ENCODE measurements around the gene MYORG. TPM values are rescaled to one million over a fixed set of nuclear protein-coding genes. Genes with fewer than 3 reads are reported as not detected.

The MYORG gene
- total RNA-seq, 1 experiment from 2014 or later: 5.6 TPM

DNA sequence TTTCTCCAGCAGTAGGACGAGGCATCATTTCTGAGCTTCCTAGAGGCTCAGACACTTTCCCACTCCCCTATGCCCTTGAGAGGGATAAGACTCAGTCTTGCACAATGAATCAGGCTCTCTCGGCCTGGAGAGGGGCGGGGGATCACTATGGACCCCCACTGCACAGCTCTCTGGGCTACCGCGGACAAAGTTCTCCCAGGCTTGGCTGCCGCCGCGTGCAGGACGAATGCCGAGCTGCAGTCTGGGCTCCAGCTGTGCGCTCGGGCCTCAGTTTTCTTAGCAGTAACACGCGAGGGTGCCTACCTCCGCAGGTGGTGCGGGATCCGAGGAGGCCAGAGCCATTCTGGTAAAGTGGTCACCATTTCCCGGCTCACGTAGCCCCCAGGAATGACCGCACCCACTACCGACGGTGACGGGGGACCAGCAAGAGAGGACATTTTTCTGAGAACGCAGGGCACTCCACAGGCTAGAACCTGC is 3.4 kb upstream of the MYORG start:
- H2AFZ ChIP-seq (ENCODE audit: low read length): no peak overlapping the region
- no peak overlapping the region for H3K27ac ChIP-seq (ENCODE audit: insufficient read length, low read depth, low read length)
- Mint-ChIP-seq H3K27ac (no peak overlapping the region), H3K36me3 (ENCODE audit: insufficient read depth in 1 of 3, low read depth in 3 of 3) (no peaks in the 10 kb centered on the region; a peak in 1 of 7 replicates), H3K4me3 (peak overlapping the region; percentile 83 to 95), H3K4me1 (peaks cover 21 to 35% of the 10 kb centered on the region in 2 experiments), H3K9me3 (no peaks in the 10 kb centered on the region), H3K27me3 (ENCODE audit: low read depth) (peaks cover 63% of the 10 kb centered on the region)
- no peak overlapping the region for H3K9ac ChIP-seq (ENCODE audit: extremely low read depth, insufficient read length, low read length)
- H4K5ac ChIP-seq (ENCODE audit: insufficient read length, low read depth, low read length): no peak overlapping the region
- H3K27me3 ChIP-seq (ENCODE audit: insufficient read depth, low read length): peaks cover 2% of the 10 kb centered on the region; the same call in 1 of the 2 replicates
- H4K8ac ChIP-seq (replicated peaks; ENCODE audit: insufficient read length, low read depth, low read length): no peak overlapping the region
- no peak overlapping the region for H2BK120ac ChIP-seq (ENCODE audit: low read depth, low read length, poor library complexity, severe bottlenecking)
- H2BK20ac ChIP-seq (ENCODE audit: low read depth, low read length, poor library complexity, severe bottlenecking): no peak overlapping the region
- H3K23ac ChIP-seq (ENCODE audit: insufficient read length, low read depth, low read length): no peak overlapping the region
- no peak overlapping the region for H2BK15ac ChIP-seq (ENCODE audit: low read depth, low read length)
- no peaks in the 10 kb centered on the region for H4K20me1 ChIP-seq (ENCODE audit: control insufficient read depth, insufficient read depth, insufficient read length)
- TF ChIP-seq, protein P1, sequence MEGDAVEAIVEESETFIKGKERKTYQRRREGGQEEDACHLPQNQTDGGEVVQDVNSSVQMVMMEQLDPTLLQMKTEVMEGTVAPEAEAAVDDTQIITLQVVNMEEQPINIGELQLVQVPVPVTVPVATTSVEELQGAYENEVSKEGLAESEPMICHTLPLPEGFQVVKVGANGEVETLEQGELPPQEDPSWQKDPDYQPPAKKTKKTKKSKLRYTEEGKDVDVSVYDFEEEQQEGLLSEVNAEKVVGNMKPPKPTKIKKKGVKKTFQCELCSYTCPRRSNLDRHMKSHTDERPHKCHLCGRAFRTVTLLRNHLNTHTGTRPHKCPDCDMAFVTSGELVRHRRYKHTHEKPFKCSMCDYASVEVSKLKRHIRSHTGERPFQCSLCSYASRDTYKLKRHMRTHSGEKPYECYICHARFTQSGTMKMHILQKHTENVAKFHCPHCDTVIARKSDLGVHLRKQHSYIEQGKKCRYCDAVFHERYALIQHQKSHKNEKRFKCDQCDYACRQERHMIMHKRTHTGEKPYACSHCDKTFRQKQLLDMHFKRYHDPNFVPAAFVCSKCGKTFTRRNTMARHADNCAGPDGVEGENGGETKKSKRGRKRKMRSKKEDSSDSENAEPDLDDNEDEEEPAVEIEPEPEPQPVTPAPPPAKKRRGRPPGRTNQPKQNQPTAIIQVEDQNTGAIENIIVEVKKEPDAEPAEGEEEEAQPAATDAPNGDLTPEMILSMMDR (conservative IDR thresholded peaks at IDR 0.05): no peak
- H3K23me2 ChIP-seq (ENCODE audit: insufficient read length, low read depth, low read length, poor library complexity, severe bottlenecking): peaks cover 34% of the 10 kb centered on the region
- no peak overlapping the region for H3K4ac ChIP-seq (ENCODE audit: low read depth, low read length)
- H3K14ac ChIP-seq (ENCODE audit: insufficient read depth, low read length): no peak overlapping the region
- H4K91ac ChIP-seq (ENCODE audit: insufficient read length, low read depth, low read length): no peak overlapping the region
- H3K4me1 ChIP-seq (ENCODE audit: insufficient read depth, low read length): 0 out of 2 replicates have a peak, but pooled peaks cover 4% of the 10 kb centered on the region
- WGBS (ENCODE audit: extremely low coverage, insufficient read length, low lambda C conversion rate): no CpG with 5 or more reads among the region's 24 CpGs
- no peak overlapping the region for H2BK5ac ChIP-seq (ENCODE audit: insufficient read length, low read length)
- H3K56ac ChIP-seq (ENCODE audit: insufficient read length, low read depth, low read length): no peak overlapping the region
- no peak overlapping the region for H2BK12ac ChIP-seq (ENCODE audit: insufficient read length, low read depth, low read length)
- H2AK5ac ChIP-seq (ENCODE audit: insufficient read length, low read length): no peak overlapping the region
- peak; percentile 47 for DNase-seq
- H3T11ph ChIP-seq (ENCODE audit: low read length): no peak overlapping the region
- no peaks in the 10 kb centered on the region for H3K79me1 ChIP-seq (ENCODE audit: insufficient read depth, low read depth, low read length, poor library complexity, severe bottlenecking)
- peak overlapping the region; percentile 59 for H3K4me2 ChIP-seq (ENCODE audit: insufficient read depth, insufficient read length, low read length)
- no peak overlapping the region for H3K18ac ChIP-seq (ENCODE audit: insufficient read length, low read depth, low read length)
- H3K79me2 ChIP-seq (ENCODE audit: insufficient read depth, low read length): no peaks in the 10 kb centered on the region
- no peaks in the 10 kb centered on the region for H3K9me3 ChIP-seq (ENCODE audit: control insufficient read depth, low read depth, low read length)

All from H9 (cell line).